ENCODE data around the gene KAT2B. TPM values are rescaled to one million over a fixed set of nuclear protein-coding genes. Genes with fewer than 3 reads are reported as not detected.

Gene KAT2B
- polyA plus RNA-seq, 1 of the 3 experiments (the other 2 are of a cell fraction) = 2.1 TPM

DNA sequence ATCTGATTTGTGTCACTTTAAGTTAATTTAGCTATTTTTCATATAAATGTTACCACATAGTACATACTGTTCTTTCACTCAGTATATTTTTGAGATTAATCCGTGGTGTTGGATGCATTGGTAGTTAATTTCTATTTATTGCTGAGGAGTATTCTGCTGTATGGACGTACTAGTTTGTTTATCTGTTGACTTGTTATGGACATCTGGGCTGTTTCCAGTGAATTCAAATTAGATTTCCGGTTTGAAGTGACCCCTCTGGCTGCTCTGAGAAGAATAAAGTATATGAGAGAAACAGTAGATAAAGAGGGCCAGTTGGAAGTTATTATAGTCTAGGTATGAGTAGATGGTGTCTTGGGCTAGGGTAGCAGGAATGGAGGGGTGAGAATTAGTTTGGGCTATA lies 15.6 kb downstream of the KAT2B start:
- Histone ChIP-seq H3K79me2 (ENCODE audit: insufficient read depth) (no peaks in the 10 kb centered on the region), H4K20me1 (ENCODE audit: insufficient read depth) (peaks cover 15% of the 10 kb centered on the region; the same call in 1 of the 2 replicates), H2AFZ (ENCODE audit: low read depth) (no peak overlapping the region), H3K9me3 (no peaks in the 10 kb centered on the region), H3K9ac (no peak overlapping the region), H3K4me1 (ENCODE audit: control insufficient read depth in 1 of 2, insufficient read depth in 2 of 2, low read depth in 1 of 2, low read length in 1 of 2) (peaks cover 19 to 38% of the 10 kb centered on the region in 2 experiments; a peak in 3 of 4 replicates), H3K4me2 (no peak overlapping the region), H3K27me3 (ENCODE audit: insufficient read depth) (no peaks in the 10 kb centered on the region), H3K27ac (ENCODE audit: low read depth in 2 of 2, low read length in 1 of 2) (peak overlapping the region in 1 of 2 experiments; percentile 65; a peak in 2 of 4 replicates), H3F3A (replicated peaks; ENCODE audit: insufficient read depth) (peaks cover 12% of the 10 kb centered on the region), H3K36me3 (replicated peaks in 1 of 2; ENCODE audit: control insufficient read depth in 1 of 2, insufficient read depth in 2 of 2, low read length in 1 of 2) (no peaks in the 10 kb centered on the region), H3K9me2 (no peaks in the 10 kb centered on the region), H3K4me3 (ENCODE audit: low read depth in 2 of 2, low read length in 1 of 2) (no peak overlapping the region)
- DNase-seq = peak; percentile 27
- WGBS (ENCODE audit: low lambda C conversion rate) = 74% methylated on average over 3 of the region's 3 CpGs
- ChIA-PET POLR2A (no interaction called here), CTCF (interaction anchor here (0.8 kb wide), 1 partner anchor 18 kb away, joined by 3 read pairs; no protein-coding TSS in a partner anchor)
- TF ChIP-seq MEF2A (IDR thresholded peaks at IDR 0.05; ENCODE audit: borderline replicate concordance, low read depth) (no peak), JUND (IDR thresholded peaks at IDR 0.05) (no peak), NFIC (IDR thresholded peaks at IDR 0.05; ENCODE audit: borderline replicate concordance) (no peak), REST (IDR thresholded peaks at IDR 0.05; ENCODE audit: low read depth, low read length) (no peak), NRF1 (IDR thresholded peaks at IDR 0.05; ENCODE audit: low read depth, low read length) (no peak), RFX5 (IDR thresholded peaks at IDR 0.05; ENCODE audit: low read length) (no peak), TAF1 (IDR thresholded peaks at IDR 0.05; ENCODE audit: borderline replicate concordance, low read depth, low read length) (no peak)
- TF ChIP-seq, protein P1, sequence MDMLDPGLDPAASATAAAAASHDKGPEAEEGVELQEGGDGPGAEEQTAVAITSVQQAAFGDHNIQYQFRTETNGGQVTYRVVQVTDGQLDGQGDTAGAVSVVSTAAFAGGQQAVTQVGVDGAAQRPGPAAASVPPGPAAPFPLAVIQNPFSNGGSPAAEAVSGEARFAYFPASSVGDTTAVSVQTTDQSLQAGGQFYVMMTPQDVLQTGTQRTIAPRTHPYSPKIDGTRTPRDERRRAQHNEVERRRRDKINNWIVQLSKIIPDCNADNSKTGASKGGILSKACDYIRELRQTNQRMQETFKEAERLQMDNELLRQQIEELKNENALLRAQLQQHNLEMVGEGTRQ (IDR thresholded peaks at IDR 0.05; ENCODE audit: borderline replicate concordance, low read depth, low read length) = no peak

- H3K4me1 ChIP-seq (ENCODE audit: control insufficient read depth in 1 of 2, insufficient read depth in 2 of 2, low read depth in 1 of 2, low read length in 1 of 2) = peaks cover 19 to 33% of the 10 kb centered on the region in 2 experiments; a peak in 3 of 4 replicates
- H4K20me1 ChIP-seq (ENCODE audit: insufficient read depth) = peaks cover 15% of the 10 kb centered on the region; the same call in 1 of the 2 replicates
- ChIA-PET POLR2A (no interaction called here), CTCF (interaction anchor here (1.1 kb wide), 1 partner anchor 24 kb away, joined by 3 read pairs; no protein-coding TSS in a partner anchor)
- H2AFZ ChIP-seq (ENCODE audit: low read depth) = no peak overlapping the region
- no peaks in the 10 kb centered on the region for H3K9me3 ChIP-seq
- H3K9me2 ChIP-seq = no peaks in the 10 kb centered on the region
- H3K27me3 ChIP-seq (ENCODE audit: insufficient read depth) = no peaks in the 10 kb centered on the region
- H3K9ac ChIP-seq = no peak overlapping the region
- no peak overlapping the region for H3K4me3 ChIP-seq (ENCODE audit: low read depth in 2 of 2, low read length in 1 of 2)
- H3K36me3 ChIP-seq (replicated peaks in 1 of 2; ENCODE audit: control insufficient read depth in 1 of 2, insufficient read depth in 2 of 2, low read length in 1 of 2) = no peaks in the 10 kb centered on the region
- 39% methylated on average over 5 of the region's 5 CpGs for WGBS (ENCODE audit: low lambda C conversion rate)
- H3K27ac ChIP-seq (ENCODE audit: low read depth in 2 of 2, low read length in 1 of 2) = no peak overlapping the region
- H3K79me2 ChIP-seq (ENCODE audit: insufficient read depth) = no peaks in the 10 kb centered on the region
- H3K4me2 ChIP-seq = no peak overlapping the region
- peaks cover 12% of the 10 kb centered on the region for H3F3A ChIP-seq (replicated peaks; ENCODE audit: insufficient read depth)
- DNase-seq = no peak
- TF ChIP-seq, protein P2, sequence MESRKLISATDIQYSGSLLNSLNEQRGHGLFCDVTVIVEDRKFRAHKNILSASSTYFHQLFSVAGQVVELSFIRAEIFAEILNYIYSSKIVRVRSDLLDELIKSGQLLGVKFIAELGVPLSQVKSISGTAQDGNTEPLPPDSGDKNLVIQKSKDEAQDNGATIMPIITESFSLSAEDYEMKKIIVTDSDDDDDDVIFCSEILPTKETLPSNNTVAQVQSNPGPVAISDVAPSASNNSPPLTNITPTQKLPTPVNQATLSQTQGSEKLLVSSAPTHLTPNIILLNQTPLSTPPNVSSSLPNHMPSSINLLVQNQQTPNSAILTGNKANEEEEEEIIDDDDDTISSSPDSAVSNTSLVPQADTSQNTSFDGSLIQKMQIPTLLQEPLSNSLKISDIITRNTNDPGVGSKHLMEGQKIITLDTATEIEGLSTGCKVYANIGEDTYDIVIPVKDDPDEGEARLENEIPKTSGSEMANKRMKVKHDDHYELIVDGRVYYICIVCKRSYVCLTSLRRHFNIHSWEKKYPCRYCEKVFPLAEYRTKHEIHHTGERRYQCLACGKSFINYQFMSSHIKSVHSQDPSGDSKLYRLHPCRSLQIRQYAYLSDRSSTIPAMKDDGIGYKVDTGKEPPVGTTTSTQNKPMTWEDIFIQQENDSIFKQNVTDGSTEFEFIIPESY (IDR thresholded peaks at IDR 0.05; ENCODE audit: borderline replicate concordance, low read depth) = 0 out of 2 replicates have a peak, but pooled peaks have one; percentile 39
- TF ChIP-seq RFX5 (IDR thresholded peaks at IDR 0.05; ENCODE audit: low read length) (no peak), MEF2A (IDR thresholded peaks at IDR 0.05; ENCODE audit: borderline replicate concordance, low read depth) (no peak), EP300 (IDR thresholded peaks at IDR 0.05; ENCODE audit: borderline replicate concordance in 1 of 2, low read depth in 1 of 2, low read length in 1 of 2) (peak; percentile 28 to 44; a peak in 2 of 4 replicates), ELF1 (IDR thresholded peaks at IDR 0.05) (no peak), EZH2phosphoT487 (IDR thresholded peaks at IDR 0.05; ENCODE audit: borderline replicate concordance, low read depth) (no peak), SIN3A (IDR thresholded peaks at IDR 0.05; ENCODE audit: borderline replicate concordance, low read depth, low read length) (peak; percentile 52; the same call in 1 of the 2 replicates), MXI1 (IDR thresholded peaks at IDR 0.05; ENCODE audit: low read depth, low read length) (no peak), GABPA (IDR thresholded peaks at IDR 0.05; ENCODE audit: low read depth) (no peak), NRF1 (IDR thresholded peaks at IDR 0.05; ENCODE audit: low read depth, low read length) (no peak), YY1 (IDR thresholded peaks at IDR 0.05; ENCODE audit: low read depth) (no peak), PBX3 (IDR thresholded peaks at IDR 0.05) (peak; percentile 96), FOXJ3 (CRISPR knock-in tag; IDR thresholded peaks at IDR 0.05) (no peak)
Measured at GRCh38 chr3:20056725-20057611, 16.7 kb downstream of the KAT2B start.

Measured in SK-N-SH (cell line).